CD4-positive, alpha-beta T cell treated with Interleukin-10 for 1 hour (primary cell): ENCODE data around the gene CACNB2.
"Not testable (repeated sequence)": the region's sequence is repeated elsewhere in the genome, so short reads cannot be mapped to it uniquely, and the experiment has no call there.

Experiments used
- DNase-seq: peaks from one replicate; pipeline ENCODE4 v3.0.0-alpha.2; 2020

CACNB2 gene

GRCh38 chr10:18149196-18149800 lies 9.1 kb downstream of the CACNB2 start:
- DNase-seq = no peak

GRCh38 chr10:18151356-18151890 lies 11.2 kb downstream of the CACNB2 start:
- DNase-seq = no peak

GRCh38 chr10:18153381-18153780 lies 13.2 kb downstream of the CACNB2 start:
- DNase-seq = not testable (repeated sequence)

- no peak for DNase-seq
These were observed 15.1 kb downstream of the CACNB2 start for GRCh38 chr10:18155321-18155720.

GRCh38 chr10:18156797-18157196 lies 16.6 kb downstream of the CACNB2 start:
- DNase-seq = not testable (repeated sequence)

GRCh38 chr10:18157881-18158280 lies 17.7 kb downstream of the CACNB2 start:
- DNase-seq = no peak

- no peak for DNase-seq
These were observed 18.6 kb downstream of the CACNB2 start for GRCh38 chr10:18158773-18159265.

- DNase-seq = no peak
These were observed 19.3 kb downstream of the CACNB2 start for GRCh38 chr10:18159557-18159956.

GRCh38 chr10:18162021-18162627 lies 21.9 kb downstream of the CACNB2 start:
- no peak for DNase-seq

- DNase-seq = no peak
These were observed 23.9 kb downstream of the CACNB2 start for GRCh38 chr10:18164093-18164492.

- no peak for DNase-seq
These were observed 24.6 kb downstream of the CACNB2 start for GRCh38 chr10:18164748-18165361.

GRCh38 chr10:18178854-18179483 lies 38.7 kb downstream of the CACNB2 start:
- no peak for DNase-seq

- DNase-seq = no peak
These were observed 39.7 kb downstream of the CACNB2 start for GRCh38 chr10:18179891-18180290.

GRCh38 chr10:18181382-18181781 lies 41.2 kb downstream of the CACNB2 start:
- not testable (repeated sequence) for DNase-seq

GRCh38 chr10:18185621-18186020 lies 45.4 kb downstream of the CACNB2 start:
- no peak for DNase-seq

GRCh38 chr10:18190840-18191239 lies 50.6 kb downstream of the CACNB2 start:
- DNase-seq = no peak

- DNase-seq = no peak
These were observed 54.4 kb downstream of the CACNB2 start for GRCh38 chr10:18194634-18195033.

- DNase-seq = no peak
These were observed 55.0 kb downstream of the CACNB2 start for GRCh38 chr10:18195060-18195799.

- no peak for DNase-seq
These were observed 56.8 kb downstream of the CACNB2 start for GRCh38 chr10:18196806-18197550.

GRCh38 chr10:18197706-18198105 lies 57.5 kb downstream of the CACNB2 start:
- DNase-seq = no peak

- DNase-seq = no peak
These were observed 61.7 kb downstream of the CACNB2 start for GRCh38 chr10:18201877-18202276.
